ENCODE data around the gene S1PR2. TPM values are rescaled to one million over a fixed set of nuclear protein-coding genes. Genes with fewer than 3 reads are reported as not detected.
A peak's percentile ranks its signal among the peaks of the same experiment; 100 is the strongest.

Gene S1PR2
- total and polyA plus RNA-seq, 9 of the 15 experiments (the other 6 are each of a cell fraction or from before 2014, with no cell fraction given) = 1.5 to 3.9 (median 2.0) TPM

DNA sequence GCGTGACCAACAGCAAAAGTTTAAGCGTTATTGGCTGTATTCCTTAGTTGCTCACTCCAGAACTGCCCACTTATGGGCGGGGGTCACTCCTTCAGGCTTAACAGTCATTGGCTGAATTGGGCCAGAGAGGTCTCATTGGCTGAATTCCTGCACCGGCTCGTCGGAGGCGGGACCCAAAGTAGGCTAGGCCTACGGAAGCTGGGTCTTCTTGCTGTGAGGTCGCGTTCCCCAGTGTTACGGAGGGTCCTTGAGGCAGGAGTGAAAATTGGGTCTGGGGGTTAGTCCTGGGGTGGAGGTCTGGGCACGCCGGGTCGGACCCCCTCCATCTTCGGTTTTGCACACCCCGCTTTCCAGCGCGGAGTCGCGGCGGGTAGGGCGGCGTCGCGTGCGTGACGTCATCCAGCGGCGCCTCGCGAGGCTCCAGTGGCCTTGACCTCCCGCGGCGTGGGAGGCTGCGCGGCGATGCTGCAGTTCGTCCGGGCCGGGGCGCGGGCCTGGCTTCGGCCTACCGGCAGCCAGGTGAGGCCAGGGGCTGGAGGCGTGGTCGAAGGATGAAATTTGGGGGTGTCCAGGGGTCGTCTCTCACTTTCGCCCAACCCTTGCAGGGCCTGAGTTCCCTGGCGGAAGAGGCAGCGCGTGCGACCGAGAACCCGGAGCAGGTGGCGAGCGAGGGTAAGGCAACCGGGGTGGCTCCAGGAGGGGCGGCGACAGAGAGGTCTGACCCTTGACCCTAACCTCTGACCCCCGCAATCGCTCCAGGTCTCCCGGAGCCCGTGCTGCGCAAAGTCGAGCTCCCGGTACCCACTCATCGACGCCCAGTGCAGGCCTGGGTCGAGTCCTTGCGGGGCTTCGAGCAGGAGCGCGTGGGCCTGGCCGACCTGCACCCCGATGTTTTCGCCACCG lies 20.9 kb upstream of the S1PR2 start, which contains the start of gene MRPL4 (continued):
- no peak for TF ChIP-seq KAT8 (IDR thresholded peaks at IDR 0.05; ENCODE audit: low read depth)
- TF ChIP-seq, protein P1, sequence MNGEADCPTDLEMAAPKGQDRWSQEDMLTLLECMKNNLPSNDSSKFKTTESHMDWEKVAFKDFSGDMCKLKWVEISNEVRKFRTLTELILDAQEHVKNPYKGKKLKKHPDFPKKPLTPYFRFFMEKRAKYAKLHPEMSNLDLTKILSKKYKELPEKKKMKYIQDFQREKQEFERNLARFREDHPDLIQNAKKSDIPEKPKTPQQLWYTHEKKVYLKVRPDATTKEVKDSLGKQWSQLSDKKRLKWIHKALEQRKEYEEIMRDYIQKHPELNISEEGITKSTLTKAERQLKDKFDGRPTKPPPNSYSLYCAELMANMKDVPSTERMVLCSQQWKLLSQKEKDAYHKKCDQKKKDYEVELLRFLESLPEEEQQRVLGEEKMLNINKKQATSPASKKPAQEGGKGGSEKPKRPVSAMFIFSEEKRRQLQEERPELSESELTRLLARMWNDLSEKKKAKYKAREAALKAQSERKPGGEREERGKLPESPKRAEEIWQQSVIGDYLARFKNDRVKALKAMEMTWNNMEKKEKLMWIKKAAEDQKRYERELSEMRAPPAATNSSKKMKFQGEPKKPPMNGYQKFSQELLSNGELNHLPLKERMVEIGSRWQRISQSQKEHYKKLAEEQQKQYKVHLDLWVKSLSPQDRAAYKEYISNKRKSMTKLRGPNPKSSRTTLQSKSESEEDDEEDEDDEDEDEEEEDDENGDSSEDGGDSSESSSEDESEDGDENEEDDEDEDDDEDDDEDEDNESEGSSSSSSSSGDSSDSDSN (IDR thresholded peaks at IDR 0.05; ENCODE audit: borderline replicate concordance in 1 of 2, low read depth in 2 of 2, low read length in 2 of 2) = no peak
- TF ChIP-seq, protein P2, sequence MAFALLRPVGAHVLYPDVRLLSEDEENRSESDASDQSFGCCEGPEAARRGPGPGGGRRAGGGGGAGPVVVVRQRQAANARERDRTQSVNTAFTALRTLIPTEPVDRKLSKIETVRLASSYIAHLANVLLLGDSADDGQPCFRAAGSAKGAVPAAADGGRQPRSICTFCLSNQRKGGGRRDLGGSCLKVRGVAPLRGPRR (CRISPR knock-in tag; IDR thresholded peaks at IDR 0.05) = no peak
- peak; percentile 87 to 90 for TF ChIP-seq MAZ (CRISPR knock-in tag; conservative IDR thresholded peaks at IDR 0.05 in 1 of 2, IDR thresholded peaks at IDR 0.05 in 1 of 2)
- TF ChIP-seq POLR3A (IDR thresholded peaks at IDR 0.05; ENCODE audit: borderline replicate concordance, extremely low read depth, insufficient read depth, insufficient read length) = no peak
- TF ChIP-seq, protein P3, sequence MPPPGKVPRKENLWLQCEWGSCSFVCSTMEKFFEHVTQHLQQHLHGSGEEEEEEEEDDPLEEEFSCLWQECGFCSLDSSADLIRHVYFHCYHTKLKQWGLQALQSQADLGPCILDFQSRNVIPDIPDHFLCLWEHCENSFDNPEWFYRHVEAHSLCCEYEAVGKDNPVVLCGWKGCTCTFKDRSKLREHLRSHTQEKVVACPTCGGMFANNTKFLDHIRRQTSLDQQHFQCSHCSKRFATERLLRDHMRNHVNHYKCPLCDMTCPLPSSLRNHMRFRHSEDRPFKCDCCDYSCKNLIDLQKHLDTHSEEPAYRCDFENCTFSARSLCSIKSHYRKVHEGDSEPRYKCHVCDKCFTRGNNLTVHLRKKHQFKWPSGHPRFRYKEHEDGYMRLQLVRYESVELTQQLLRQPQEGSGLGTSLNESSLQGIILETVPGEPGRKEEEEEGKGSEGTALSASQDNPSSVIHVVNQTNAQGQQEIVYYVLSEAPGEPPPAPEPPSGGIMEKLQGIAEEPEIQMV (tag; conservative IDR thresholded peaks at IDR 0.05; ENCODE audit: low read depth) = no peak
- no peak for TF ChIP-seq FOXJ2 (tag; IDR thresholded peaks at IDR 0.05)
- TF ChIP-seq ATF1 (CRISPR knock-in tag; IDR thresholded peaks at IDR 0.05) = peak; percentile 99
- peak; percentile 100 for TF ChIP-seq ATF1 (tag; IDR thresholded peaks at IDR 0.05)
- TF ChIP-seq, protein P4, sequence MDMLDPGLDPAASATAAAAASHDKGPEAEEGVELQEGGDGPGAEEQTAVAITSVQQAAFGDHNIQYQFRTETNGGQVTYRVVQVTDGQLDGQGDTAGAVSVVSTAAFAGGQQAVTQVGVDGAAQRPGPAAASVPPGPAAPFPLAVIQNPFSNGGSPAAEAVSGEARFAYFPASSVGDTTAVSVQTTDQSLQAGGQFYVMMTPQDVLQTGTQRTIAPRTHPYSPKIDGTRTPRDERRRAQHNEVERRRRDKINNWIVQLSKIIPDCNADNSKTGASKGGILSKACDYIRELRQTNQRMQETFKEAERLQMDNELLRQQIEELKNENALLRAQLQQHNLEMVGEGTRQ (CRISPR knock-in tag; IDR thresholded peaks at IDR 0.05) = no peak
- TF ChIP-seq NFIC (IDR thresholded peaks at IDR 0.05) = peak; percentile 60
- TF ChIP-seq FOXM1 (IDR thresholded peaks at IDR 0.05; ENCODE audit: low read depth) = no peak
- TF ChIP-seq FOXM1 (CRISPR knock-in tag; IDR thresholded peaks at IDR 0.05; ENCODE audit: low read depth) = peak; percentile 97
- TF ChIP-seq FOXK2 (conservative IDR thresholded peaks at IDR 0.05 in 1 of 2, IDR thresholded peaks at IDR 0.05 in 1 of 2; ENCODE audit: low read depth in 2 of 2) = no peak; a peak in 2 of 4 replicates
- TF ChIP-seq, protein P5, sequence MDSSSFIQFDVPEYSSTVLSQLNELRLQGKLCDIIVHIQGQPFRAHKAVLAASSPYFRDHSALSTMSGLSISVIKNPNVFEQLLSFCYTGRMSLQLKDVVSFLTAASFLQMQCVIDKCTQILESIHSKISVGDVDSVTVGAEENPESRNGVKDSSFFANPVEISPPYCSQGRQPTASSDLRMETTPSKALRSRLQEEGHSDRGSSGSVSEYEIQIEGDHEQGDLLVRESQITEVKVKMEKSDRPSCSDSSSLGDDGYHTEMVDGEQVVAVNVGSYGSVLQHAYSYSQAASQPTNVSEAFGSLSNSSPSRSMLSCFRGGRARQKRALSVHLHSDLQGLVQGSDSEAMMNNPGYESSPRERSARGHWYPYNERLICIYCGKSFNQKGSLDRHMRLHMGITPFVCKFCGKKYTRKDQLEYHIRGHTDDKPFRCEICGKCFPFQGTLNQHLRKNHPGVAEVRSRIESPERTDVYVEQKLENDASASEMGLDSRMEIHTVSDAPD (CRISPR knock-in tag; IDR thresholded peaks at IDR 0.05) = no peak
- TF ChIP-seq CREBBP (IDR thresholded peaks at IDR 0.05; ENCODE audit: low read depth, low read length) = no peak
- TF ChIP-seq BCL6 (CRISPR knock-in tag; IDR thresholded peaks at IDR 0.05) = no peak
- peak; percentile 61 for TF ChIP-seq FOSL1 (tag; conservative IDR thresholded peaks at IDR 0.05)

Measured in K562 (cell line).